GM18505 (cell line): ENCODE measurements around the gene PPP1R9B.

Experiments used
- ATAC-seq: cut with Tn5 transposase; IDR thresholded peaks from one replicate; pipeline ENCODE4 v1.9.1; 2021; ENCODE audit not compliant: unreplicated experiment
- POLR2A ChIP-seq: IDR thresholded peaks from 4 replicates; pipeline ENCODE4 v1.6.1; 2011; ENCODE audit warnings: borderline replicate concordance; ENCODE audit not compliant: insufficient read depth, insufficient read length; ENCODE audit errors: extremely low read depth

PPP1R9B gene

GRCh38 chr17:50173335-50173941 is 23.0 kb upstream of the PPP1R9B start:
- no peak for ATAC-seq
- no peak for TF ChIP-seq POLR2A

GRCh38 chr17:50172936-50173334 is 22.5 kb upstream of the PPP1R9B start:
- no peak for ATAC-seq
- TF ChIP-seq POLR2A, result no peak

GRCh38 chr17:50172130-50172529 is 21.7 kb upstream of the PPP1R9B start:
- ATAC-seq, result no peak
- TF ChIP-seq POLR2A, result no peak

- ATAC-seq, result no peak
- no peak for TF ChIP-seq POLR2A
These were observed 21.0 kb upstream of the PPP1R9B start for GRCh38 chr17:50171371-50172071.

- peak; percentile 65 for ATAC-seq
- TF ChIP-seq POLR2A, result no peak
These were observed 20.3 kb upstream of the PPP1R9B start for GRCh38 chr17:50170662-50171370.

GRCh38 chr17:50169881-50170459 is 19.5 kb upstream of the PPP1R9B start:
- no peak for TF ChIP-seq POLR2A
- ATAC-seq, result no peak

GRCh38 chr17:50169121-50169764 is 18.8 kb upstream of the PPP1R9B start:
- ATAC-seq, result no peak
- no peak for TF ChIP-seq POLR2A

GRCh38 chr17:50168319-50168718 is 17.8 kb upstream of the PPP1R9B start:
- no peak for ATAC-seq
- TF ChIP-seq POLR2A, result no peak

- TF ChIP-seq POLR2A, result no peak
- ATAC-seq, result no peak
These were observed 16.9 kb upstream of the PPP1R9B start for GRCh38 chr17:50167371-50167770.

GRCh38 chr17:50166518-50167181 is 16.2 kb upstream of the PPP1R9B start:
- TF ChIP-seq POLR2A, result no peak
- ATAC-seq, result no peak

GRCh38 chr17:50165867-50166517 is 15.5 kb upstream of the PPP1R9B start, which contains the start of gene SGCA:
Gene SGCA (plus strand): TSS chr17:50166005. CDS start chr17:50166041, 36 bp downstream.
- no peak for ATAC-seq
- no peak for TF ChIP-seq POLR2A

GRCh38 chr17:50165466-50165865 is 15.0 kb upstream of the PPP1R9B start:
- no peak for TF ChIP-seq POLR2A
- ATAC-seq, result no peak
